Measurements from ENCODE around the gene SKAP1. TPM values are rescaled to one million over a fixed set of nuclear protein-coding genes. Genes with fewer than 3 reads are reported as not detected.

SKAP1 gene
- total and polyA plus RNA-seq, 2 of the 13 experiments (the other 11 are each of a cell fraction or from before 2014, with no cell fraction given): 0.21 TPM; not detected in 1

- ATAC-seq: no peak
- TF ChIP-seq ZHX2 (IDR thresholded peaks at IDR 0.05; ENCODE audit: low read depth) (no peak), ZHX2 (CRISPR knock-in tag; IDR thresholded peaks at IDR 0.05; ENCODE audit: borderline replicate concordance) (no peak), TGIF2 (CRISPR knock-in tag; IDR thresholded peaks at IDR 0.05) (no peak), SUZ12 (IDR thresholded peaks at IDR 0.05; ENCODE audit: low read depth, low read length) (no peak), STAG1 (CRISPR knock-in tag; IDR thresholded peaks at IDR 0.05) (no peak), MAFK (conservative IDR thresholded peaks at IDR 0.05 in 1 of 2, IDR thresholded peaks at IDR 0.05 in 1 of 2; ENCODE audit: low read length in 2 of 2) (no peak), ZNF547 (CRISPR knock-in tag; IDR thresholded peaks at IDR 0.05) (no peak), ZNF703 (CRISPR knock-in tag; IDR thresholded peaks at IDR 0.05; ENCODE audit: borderline replicate concordance) (no peak), BCL3 (CRISPR knock-in tag; IDR thresholded peaks at IDR 0.05) (no peak), ASH2L (IDR thresholded peaks at IDR 0.05; ENCODE audit: insufficient read length, low read depth, low read length) (no peak), POLR2A (IDR thresholded peaks at IDR 0.05; ENCODE audit: insufficient read depth in 1 of 2, low read depth in 2 of 2, low read length in 2 of 2) (no peak), MXI1 (IDR thresholded peaks at IDR 0.05; ENCODE audit: borderline replicate concordance, low read depth, low read length) (no peak), NR2C2 (CRISPR knock-in tag; IDR thresholded peaks at IDR 0.05; ENCODE audit: borderline replicate concordance) (no peak), MZF1 (CRISPR knock-in tag; IDR thresholded peaks at IDR 0.05; ENCODE audit: borderline replicate concordance) (no peak), ISX (CRISPR knock-in tag; conservative IDR thresholded peaks at IDR 0.05) (no peak), HNRNPUL1 (IDR thresholded peaks at IDR 0.05; ENCODE audit: low read depth, low read length) (no peak), MED1 (CRISPR knock-in tag; IDR thresholded peaks at IDR 0.05) (no peak)
- Histone ChIP-seq H3K27ac (ENCODE audit: extremely low read length, insufficient read depth, low read length) (no peak overlapping the region), H3K4me2 (ENCODE audit: low read depth, low read length) (no peak overlapping the region), H3K4me3 (replicated peaks in 1 of 3; ENCODE audit: insufficient read depth in 1 of 3, low read depth in 2 of 3, low read length in 3 of 3) (no peak overlapping the region), H2AFZ (ENCODE audit: low read length) (no peak overlapping the region), H3K27me3 (ENCODE audit: control insufficient read depth in 1 of 2, insufficient read depth in 2 of 2, low read length in 2 of 2) (peaks cover 0 to 22% of the 10 kb centered on the region in 2 experiments; a peak in 4 of 5 replicates), H4K20me1 (ENCODE audit: insufficient read depth, low read length) (no peaks in the 10 kb centered on the region), H3K36me3 (replicated peaks in 1 of 2; ENCODE audit: control insufficient read depth in 1 of 2, insufficient read depth in 2 of 2, low read length in 2 of 2) (no peaks in the 10 kb centered on the region), H3K9ac (ENCODE audit: insufficient read depth, low read depth, low read length) (no peak overlapping the region), H3K9me3 (ENCODE audit: low read length) (no peaks in the 10 kb centered on the region), H3K4me1 (ENCODE audit: insufficient read depth, low read length) (no peaks in the 10 kb centered on the region), H3K79me2 (ENCODE audit: insufficient read depth, low read length) (no peaks in the 10 kb centered on the region)
- no peak for FAIRE-seq
- POLR2A ChIA-PET: no interaction called here
- BruUV-seq (replicated peaks): no TSS peak
- in situ Hi-C loops (cut with HindIII; ENCODE audit: extremely low pct_ligation_motif_present, low pct_unique_long_range_greater_than_20kb) (no loop called here), intact Hi-C loops (cut with micrococcal nuclease; ENCODE audit: unreplicated experiment) (no loop called here)
- 27% methylated on average over 2 of the region's 2 CpGs for WGBS (ENCODE audit: low lambda C conversion rate)
- CTCF ChIA-PET (ENCODE audit: low intra/inter-chr PET ratio, low total read pairs): no interaction called here
- DNase-seq (ENCODE audit: low spot score): no peak
Observed at GRCh38 chr17:48139944-48140343, 290.1 kb downstream of the SKAP1 start.

Data from HepG2 (cell line).